GM12878 (cell line): ENCODE data around the gene AKR1A1.

Source experiments
- ATF7 ChIP-seq: fragments of 450-650 bp; IDR thresholded peaks from 2 replicates; pipeline ENCODE4 v1.6.1; 2016; ENCODE audit warnings: low read depth, mild to moderate bottlenecking
- EP300 ChIP-seq, 2 experiments: fragments of 150-350 bp in 1 of 2; IDR thresholded peaks; 2 replicates each; pipeline ENCODE4 v1.6.1; 2011 to 2012; ENCODE audit warnings: low read depth in 2 of 2, low read length in 2 of 2, borderline replicate concordance in 1 of 2, improper control_type of control experiment in 1 of 2, inconsistent platforms in 1 of 2; ENCODE audit not compliant: control insufficient read depth in 1 of 2
- EZH2 ChIP-seq: IDR thresholded peaks from 2 replicates; pipeline ENCODE4 v1.6.1; 2012; ENCODE audit warnings: low read depth, mild to moderate bottlenecking, control low read depth, inconsistent platforms, low read length, borderline replicate concordance; ENCODE audit not compliant: control insufficient read depth
- POLR2AphosphoS5 ChIP-seq: IDR thresholded peaks from 2 replicates; pipeline ENCODE4 v1.6.1; 2011; ENCODE audit warnings: mild to moderate bottlenecking, low read length, inconsistent platforms
- RUNX3 ChIP-seq: IDR thresholded peaks from 2 replicates; pipeline ENCODE4 v1.6.1; 2012; ENCODE audit warnings: low read length, inconsistent platforms
- SPI1 ChIP-seq: IDR thresholded peaks from 2 replicates; pipeline ENCODE4 v1.6.1; 2011; ENCODE audit warnings: low read depth, mild to moderate bottlenecking, low read length, moderate library complexity, borderline replicate concordance; ENCODE audit not compliant: insufficient read depth
- TARDBP ChIP-seq: IDR thresholded peaks from 2 replicates; pipeline ENCODE4 v1.6.1; 2016; ENCODE audit warnings: borderline replicate concordance
- TF ChIP-seq, protein P1 (sequence below), 3 experiments: IDR thresholded peaks in 2 of 3; conservative IDR thresholded peaks in 1 of 3; 2 replicates each; pipeline ENCODE4 v1.5.1; 2011; ENCODE audit warnings: low read depth in 3 of 3, low read length in 3 of 3, mild to moderate bottlenecking in 3 of 3, control low read depth in 2 of 3, moderate library complexity in 2 of 3, inconsistent platforms in 1 of 3, mixed read lengths in 1 of 3; ENCODE audit not compliant: control insufficient read depth in 2 of 3, insufficient read depth in 1 of 3; ENCODE audit errors: extremely low read depth in 1 of 3
- TF ChIP-seq, protein P2 (sequence below): fragments of 450-650 bp; IDR thresholded peaks from 2 replicates; pipeline ENCODE4 v1.6.1; 2017; ENCODE audit warnings: mild to moderate bottlenecking, moderate library complexity

DNA sequence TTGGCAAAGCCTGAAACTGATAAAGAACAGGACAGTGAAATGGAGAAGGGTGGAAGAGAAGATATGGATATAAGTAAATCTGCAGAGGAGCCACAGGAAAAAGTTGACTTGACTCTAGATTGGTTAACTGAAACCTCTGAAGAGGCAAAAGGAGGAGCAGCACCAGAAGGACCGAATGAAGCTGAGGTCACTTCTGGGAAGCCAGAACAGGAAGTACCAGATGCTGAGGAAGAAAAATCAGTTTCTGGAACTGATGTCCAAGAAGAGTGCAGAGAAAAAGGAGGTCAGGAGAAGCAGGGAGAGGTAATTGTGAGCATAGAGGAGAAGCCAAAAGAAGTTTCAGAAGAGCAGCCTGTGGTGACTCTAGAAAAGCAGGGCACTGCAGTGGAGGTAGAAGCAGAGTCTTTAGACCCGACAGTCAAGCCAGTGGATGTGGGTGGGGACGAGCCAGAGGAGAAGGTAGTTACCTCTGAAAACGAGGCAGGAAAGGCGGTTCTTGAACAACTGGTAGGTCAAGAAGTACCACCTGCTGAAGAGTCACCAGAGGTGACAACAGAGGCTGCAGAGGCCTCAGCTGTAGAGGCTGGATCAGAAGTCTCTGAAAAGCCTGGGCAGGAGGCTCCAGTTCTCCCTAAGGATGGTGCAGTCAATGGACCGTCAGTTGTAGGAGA lies 56.9 kb downstream of the AKR1A1 start:
- TF ChIP-seq EP300 (IDR thresholded peaks at IDR 0.05; ENCODE audit: borderline replicate concordance in 1 of 2, control insufficient read depth in 1 of 2, low read depth in 2 of 2, low read length in 2 of 2), result no peak
- TF ChIP-seq, protein P1, sequence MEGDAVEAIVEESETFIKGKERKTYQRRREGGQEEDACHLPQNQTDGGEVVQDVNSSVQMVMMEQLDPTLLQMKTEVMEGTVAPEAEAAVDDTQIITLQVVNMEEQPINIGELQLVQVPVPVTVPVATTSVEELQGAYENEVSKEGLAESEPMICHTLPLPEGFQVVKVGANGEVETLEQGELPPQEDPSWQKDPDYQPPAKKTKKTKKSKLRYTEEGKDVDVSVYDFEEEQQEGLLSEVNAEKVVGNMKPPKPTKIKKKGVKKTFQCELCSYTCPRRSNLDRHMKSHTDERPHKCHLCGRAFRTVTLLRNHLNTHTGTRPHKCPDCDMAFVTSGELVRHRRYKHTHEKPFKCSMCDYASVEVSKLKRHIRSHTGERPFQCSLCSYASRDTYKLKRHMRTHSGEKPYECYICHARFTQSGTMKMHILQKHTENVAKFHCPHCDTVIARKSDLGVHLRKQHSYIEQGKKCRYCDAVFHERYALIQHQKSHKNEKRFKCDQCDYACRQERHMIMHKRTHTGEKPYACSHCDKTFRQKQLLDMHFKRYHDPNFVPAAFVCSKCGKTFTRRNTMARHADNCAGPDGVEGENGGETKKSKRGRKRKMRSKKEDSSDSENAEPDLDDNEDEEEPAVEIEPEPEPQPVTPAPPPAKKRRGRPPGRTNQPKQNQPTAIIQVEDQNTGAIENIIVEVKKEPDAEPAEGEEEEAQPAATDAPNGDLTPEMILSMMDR (IDR thresholded peaks at IDR 0.05 in 2 of 3, conservative IDR thresholded peaks at IDR 0.05 in 1 of 3; ENCODE audit: control insufficient read depth in 2 of 3, extremely low read depth in 1 of 3, insufficient read depth in 1 of 3, low read depth in 3 of 3, low read length in 3 of 3), result no peak
- TF ChIP-seq, protein P2, sequence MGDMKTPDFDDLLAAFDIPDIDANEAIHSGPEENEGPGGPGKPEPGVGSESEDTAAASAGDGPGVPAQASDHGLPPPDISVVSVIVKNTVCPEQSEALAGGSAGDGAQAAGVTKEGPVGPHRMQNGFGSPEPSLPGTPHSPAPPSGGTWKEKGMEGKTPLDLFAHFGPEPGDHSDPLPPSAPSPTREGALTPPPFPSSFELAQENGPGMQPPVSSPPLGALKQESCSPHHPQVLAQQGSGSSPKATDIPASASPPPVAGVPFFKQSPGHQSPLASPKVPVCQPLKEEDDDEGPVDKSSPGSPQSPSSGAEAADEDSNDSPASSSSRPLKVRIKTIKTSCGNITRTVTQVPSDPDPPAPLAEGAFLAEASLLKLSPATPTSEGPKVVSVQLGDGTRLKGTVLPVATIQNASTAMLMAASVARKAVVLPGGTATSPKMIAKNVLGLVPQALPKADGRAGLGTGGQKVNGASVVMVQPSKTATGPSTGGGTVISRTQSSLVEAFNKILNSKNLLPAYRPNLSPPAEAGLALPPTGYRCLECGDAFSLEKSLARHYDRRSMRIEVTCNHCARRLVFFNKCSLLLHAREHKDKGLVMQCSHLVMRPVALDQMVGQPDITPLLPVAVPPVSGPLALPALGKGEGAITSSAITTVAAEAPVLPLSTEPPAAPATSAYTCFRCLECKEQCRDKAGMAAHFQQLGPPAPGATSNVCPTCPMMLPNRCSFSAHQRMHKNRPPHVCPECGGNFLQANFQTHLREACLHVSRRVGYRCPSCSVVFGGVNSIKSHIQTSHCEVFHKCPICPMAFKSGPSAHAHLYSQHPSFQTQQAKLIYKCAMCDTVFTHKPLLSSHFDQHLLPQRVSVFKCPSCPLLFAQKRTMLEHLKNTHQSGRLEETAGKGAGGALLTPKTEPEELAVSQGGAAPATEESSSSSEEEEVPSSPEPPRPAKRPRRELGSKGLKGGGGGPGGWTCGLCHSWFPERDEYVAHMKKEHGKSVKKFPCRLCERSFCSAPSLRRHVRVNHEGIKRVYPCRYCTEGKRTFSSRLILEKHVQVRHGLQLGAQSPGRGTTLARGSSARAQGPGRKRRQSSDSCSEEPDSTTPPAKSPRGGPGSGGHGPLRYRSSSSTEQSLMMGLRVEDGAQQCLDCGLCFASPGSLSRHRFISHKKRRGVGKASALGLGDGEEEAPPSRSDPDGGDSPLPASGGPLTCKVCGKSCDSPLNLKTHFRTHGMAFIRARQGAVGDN, result no peak
- no peak; the same call in 1 of the 2 replicates for TF ChIP-seq POLR2AphosphoS5
- no peak for TF ChIP-seq RUNX3
- TF ChIP-seq SPI1, result no peak
- no peak for TF ChIP-seq ATF7
- no peak for TF ChIP-seq EZH2
- TF ChIP-seq TARDBP, result no peak
